A549 treated with Mapracorat at 1 μM for 4 hours (cell line): ENCODE results near the gene TLNRD1. TPM values are rescaled to one million over a fixed set of nuclear protein-coding genes. Genes with fewer than 3 reads are reported as not detected.

ENCODE experiments used
- total RNA-seq: library from RNA; stranded (reverse); fragments of 200-300 nt; extraction: Qiagen RNA extraction; gene quantifications from 5 replicates; pipeline ENCODE4 v1.2.3, GENCODE V29; 2022

The TLNRD1 gene
- total RNA-seq = 10.0 to 20.4 TPM (median 18.6 TPM) in 5 replicates

DNA sequence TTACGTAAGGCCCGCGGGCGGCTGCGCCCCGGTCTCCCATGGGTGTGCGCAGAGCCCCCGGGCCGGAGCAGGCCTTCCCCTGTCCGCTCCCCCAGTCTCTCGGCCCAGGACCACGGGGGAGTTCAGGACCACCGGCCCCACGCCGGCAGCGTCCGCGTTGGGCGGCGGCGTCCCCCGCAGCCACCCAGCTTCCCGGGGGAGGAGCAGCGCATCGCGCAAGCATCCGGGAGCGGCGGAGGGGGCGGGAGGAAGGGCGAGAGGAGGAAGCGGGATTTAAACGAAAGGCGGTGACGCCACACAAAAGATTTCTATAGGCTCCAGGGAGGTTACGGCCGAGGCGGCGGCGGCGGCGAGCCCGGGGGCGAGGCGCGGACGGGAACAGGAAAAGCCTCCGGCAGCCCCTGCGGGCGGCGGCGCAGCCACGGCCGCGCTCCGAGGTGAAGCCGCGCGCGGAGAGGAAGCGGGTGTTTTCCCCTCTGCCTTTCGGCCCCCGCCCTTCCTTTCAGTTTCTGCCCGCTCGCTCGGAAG lies at the start of gene TLNRD1:
Gene TLNRD1, plus strand, starts transcription at position 300 of the 528 bp plus-strand sequence. CDS start 1,349 bp downstream, outside the sequence.

DNA sequence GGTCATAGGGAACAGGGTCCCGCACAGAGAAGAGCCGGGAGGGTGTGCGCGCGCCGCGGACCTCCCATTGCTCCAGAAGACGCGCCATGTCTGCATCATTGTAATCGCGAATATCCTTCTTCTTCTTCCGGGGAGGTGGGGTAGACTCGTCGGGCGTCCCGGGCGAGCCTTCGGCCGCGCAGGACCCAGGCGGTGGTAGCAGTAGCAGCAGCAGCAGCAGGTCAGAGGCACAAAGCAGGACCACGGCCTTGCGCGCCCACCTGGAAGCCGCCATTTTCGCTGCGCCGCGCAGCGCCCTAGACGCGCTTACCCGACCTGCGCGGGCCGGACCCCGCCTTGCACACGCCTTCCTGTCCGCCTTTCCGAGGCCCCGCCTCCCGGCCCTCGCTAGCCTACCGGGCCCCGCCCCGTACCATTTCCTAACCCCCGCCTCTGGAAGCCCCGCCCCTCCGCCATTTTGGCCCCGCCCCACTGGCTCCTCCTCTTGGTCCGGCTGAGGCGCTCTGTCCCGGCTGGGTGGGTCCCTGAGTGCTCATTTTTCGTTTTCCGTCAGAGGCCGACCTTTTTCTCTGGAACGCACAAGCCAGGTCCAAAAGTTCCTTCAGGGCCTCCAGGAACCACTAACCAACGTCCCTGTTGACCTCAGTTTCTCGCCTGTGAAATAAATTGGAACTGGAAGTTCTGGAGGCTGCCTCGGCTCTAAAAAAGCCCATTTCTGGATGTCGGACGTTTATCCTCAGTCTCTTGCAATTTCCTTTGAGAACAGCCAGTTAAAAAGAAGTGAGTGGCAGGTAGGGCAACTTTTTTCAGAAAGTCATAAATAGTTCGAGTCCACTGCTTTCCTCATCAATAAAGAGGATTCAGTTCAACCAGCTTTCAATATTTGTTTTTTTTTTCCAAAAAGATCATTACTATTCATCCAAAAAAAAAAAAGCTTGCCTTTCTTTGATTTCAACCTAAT lies 10.9 kb upstream of the TLNRD1 start, which contains the start of gene MESD:
Gene MESD, minus strand, starts transcription at position 302 of the 961 bp plus-strand sequence. Its CDS starts 28 bp downstream, at position 274.

Other genes with a start within 250 kb of the TLNRD1 start
- 0.82 to 2.0 TPM (median 1.2 TPM) in 5 replicates for gene CEMIP, start 221.6 kb upstream of the TLNRD1 start, total RNA-seq
- gene MESD, start 11.1 kb upstream of the TLNRD1 start, total RNA-seq = 35.6 to 38.5 TPM (median 36.6 TPM) in 5 replicates
- gene CFAP161, start 133.3 kb downstream of the TLNRD1 start, total RNA-seq = not detected in 5 replicates
- 0.53 TPM in 1 of 5 replicates, not detected in the others for gene IL16, start 196.0 kb downstream of the TLNRD1 start, total RNA-seq